ENCODE results near the gene CCNE1.
A peak's percentile ranks its signal among the peaks of the same experiment; 100 is the strongest.

CCNE1 gene

DNA sequence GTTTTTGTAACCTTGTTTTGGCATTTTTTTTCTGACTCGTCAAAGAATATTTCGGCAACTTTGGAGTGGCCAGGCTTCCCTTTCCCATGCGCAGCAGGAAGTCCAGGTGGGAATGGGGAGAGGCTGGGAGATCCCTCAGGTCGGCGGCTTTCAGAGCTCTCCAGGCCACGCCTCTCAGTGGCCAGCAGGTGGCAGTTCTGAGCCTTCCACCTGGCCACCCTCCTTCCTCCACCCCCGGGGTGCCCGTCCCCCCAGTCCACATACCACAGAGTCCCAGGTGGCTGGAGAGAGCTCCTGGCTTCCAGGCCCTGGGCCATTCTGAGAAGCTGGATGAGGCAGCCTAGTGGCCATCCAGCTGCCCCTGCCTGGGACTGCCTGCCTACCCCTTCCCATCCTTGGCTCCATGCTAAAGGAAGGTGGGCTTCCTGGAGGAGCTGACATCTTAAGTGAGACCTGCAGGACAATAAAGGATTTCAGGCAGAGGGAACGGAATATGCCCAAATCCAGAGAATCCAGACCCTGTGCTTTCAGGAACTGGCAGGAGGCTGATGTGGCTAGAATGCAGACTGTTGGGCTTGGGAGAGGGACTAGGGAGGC lies 46.3 kb downstream of the CCNE1 start:
- no peak overlapping the region for H3K4me3 ChIP-seq (ENCODE audit: control insufficient read depth, low read depth, low read length)
- DNase-seq (ENCODE audit: low read depth) = no peak
- peak; percentile 35 for TF ChIP-seq CTCF (conservative IDR thresholded peaks at IDR 0.05; ENCODE audit: control insufficient read depth, insufficient read depth, low read depth, low read length)

DNA sequence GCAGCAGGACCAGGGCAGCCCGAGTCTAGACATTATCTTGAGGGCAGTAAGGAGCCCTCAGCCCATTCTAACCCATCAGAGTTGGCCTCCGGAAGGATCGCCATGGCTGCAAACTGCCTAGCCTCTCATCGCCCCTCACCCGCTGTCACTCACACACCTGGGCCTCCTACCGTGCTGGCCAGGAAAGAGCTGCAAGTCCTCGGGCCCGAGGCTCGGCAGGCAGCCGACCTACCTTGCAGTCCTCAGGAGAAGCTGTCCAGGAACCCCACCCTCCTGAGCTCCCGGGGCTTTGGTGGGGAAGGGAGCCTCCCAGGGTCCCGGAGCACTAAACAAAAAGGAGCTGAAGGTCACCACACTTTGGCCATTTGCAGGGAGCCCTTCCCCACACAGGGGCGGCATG lies 46.8 kb downstream of the CCNE1 start:
- DNase-seq (ENCODE audit: low read depth) = no peak
- no peak for TF ChIP-seq CTCF (conservative IDR thresholded peaks at IDR 0.05; ENCODE audit: control insufficient read depth, insufficient read depth, low read depth, low read length)
- no peak overlapping the region for H3K4me3 ChIP-seq (ENCODE audit: control insufficient read depth, low read depth, low read length)

- TF ChIP-seq CTCF (conservative IDR thresholded peaks at IDR 0.05; ENCODE audit: control insufficient read depth, insufficient read depth, low read depth, low read length) = no peak
- no peak overlapping the region for H3K4me3 ChIP-seq (ENCODE audit: control insufficient read depth, low read depth, low read length)
- DNase-seq (ENCODE audit: low read depth) = no peak
These were observed 48.7 kb downstream of the CCNE1 start for GRCh38 chr19:29860492-29860891.

GRCh38 chr19:29861574-29861973 lies 49.8 kb downstream of the CCNE1 start:
- no peak for DNase-seq (ENCODE audit: low read depth)
- H3K4me3 ChIP-seq (ENCODE audit: control insufficient read depth, low read depth, low read length) = no peak overlapping the region
- no peak for TF ChIP-seq CTCF (conservative IDR thresholded peaks at IDR 0.05; ENCODE audit: control insufficient read depth, insufficient read depth, low read depth, low read length)

DNA sequence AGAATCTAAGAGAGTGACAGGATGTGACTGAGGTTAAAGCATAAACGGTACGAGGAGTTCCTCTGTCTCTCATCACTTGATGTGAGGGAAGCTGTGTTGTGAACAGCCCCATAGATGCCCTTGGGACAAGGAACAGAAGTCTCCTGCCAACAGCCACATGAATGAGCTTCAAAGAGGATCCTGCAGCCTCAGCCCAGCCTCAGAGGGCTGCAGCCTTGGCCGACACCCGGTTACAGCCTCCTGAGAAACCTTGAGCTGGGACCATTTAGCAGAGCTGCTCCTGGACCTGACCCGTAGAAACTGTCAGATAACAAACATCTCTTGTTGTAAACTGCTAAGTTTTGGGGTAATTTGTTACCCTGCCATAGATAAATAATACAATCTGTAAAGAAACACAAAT lies 54.2 kb downstream of the CCNE1 start:
- TF ChIP-seq CTCF (conservative IDR thresholded peaks at IDR 0.05; ENCODE audit: control insufficient read depth, insufficient read depth, low read depth, low read length) = no peak
- DNase-seq (ENCODE audit: low read depth) = no peak
- H3K4me3 ChIP-seq (ENCODE audit: control insufficient read depth, low read depth, low read length) = no peak overlapping the region

DNA sequence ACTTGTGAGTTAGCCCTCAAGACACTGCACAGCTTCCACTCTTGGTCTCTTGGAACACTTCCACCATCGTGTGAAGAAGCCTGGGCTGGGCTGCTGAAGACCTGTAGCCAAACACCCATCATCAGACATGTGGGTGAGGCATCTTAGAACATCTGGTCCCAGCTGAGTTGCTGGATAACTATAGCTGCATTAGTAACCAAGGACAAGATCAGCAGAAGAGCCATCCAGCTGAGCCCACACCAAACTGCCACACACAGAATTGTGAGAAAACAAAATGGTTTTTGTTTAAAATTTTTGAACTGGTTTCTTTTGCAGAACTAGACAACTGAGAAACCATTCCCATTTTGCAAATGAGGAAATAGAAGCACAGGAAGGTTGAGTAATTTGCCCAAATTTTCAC lies 56.2 kb downstream of the CCNE1 start:
- no peak overlapping the region for H3K4me3 ChIP-seq (ENCODE audit: control insufficient read depth, low read depth, low read length)
- TF ChIP-seq CTCF (conservative IDR thresholded peaks at IDR 0.05; ENCODE audit: control insufficient read depth, insufficient read depth, low read depth, low read length) = no peak
- no peak for DNase-seq (ENCODE audit: low read depth)

DNA sequence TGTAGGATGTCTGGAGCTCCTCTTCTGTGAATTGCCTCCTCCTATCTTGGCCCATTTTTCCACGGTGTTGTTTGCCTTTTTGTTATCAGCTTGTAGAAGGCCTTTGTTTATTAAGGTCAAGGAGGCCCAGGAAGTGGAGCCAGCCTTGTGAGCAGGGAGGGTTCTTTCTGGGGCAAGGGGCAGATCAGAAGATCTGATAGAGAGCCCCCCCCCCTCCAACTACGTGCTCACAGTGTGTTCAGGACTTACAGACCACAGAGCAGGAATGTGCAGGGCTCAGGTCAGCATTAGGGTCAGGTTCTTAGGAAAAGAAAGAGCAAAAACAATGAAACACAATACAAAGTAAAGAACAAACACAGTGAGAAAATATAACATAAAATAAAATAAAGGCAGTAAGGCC lies 59.4 kb downstream of the CCNE1 start:
- no peak for DNase-seq (ENCODE audit: low read depth)
- H3K4me3 ChIP-seq (ENCODE audit: control insufficient read depth, low read depth, low read length) = no peak overlapping the region
- TF ChIP-seq CTCF (conservative IDR thresholded peaks at IDR 0.05; ENCODE audit: control insufficient read depth, insufficient read depth, low read depth, low read length) = no peak
